ENCODE results near the gene PNKD.
"Not testable (repeated sequence)": the region's sequence is repeated elsewhere in the genome, so short reads cannot be mapped to it uniquely, and the experiment has no call there.

PNKD gene

DNA sequence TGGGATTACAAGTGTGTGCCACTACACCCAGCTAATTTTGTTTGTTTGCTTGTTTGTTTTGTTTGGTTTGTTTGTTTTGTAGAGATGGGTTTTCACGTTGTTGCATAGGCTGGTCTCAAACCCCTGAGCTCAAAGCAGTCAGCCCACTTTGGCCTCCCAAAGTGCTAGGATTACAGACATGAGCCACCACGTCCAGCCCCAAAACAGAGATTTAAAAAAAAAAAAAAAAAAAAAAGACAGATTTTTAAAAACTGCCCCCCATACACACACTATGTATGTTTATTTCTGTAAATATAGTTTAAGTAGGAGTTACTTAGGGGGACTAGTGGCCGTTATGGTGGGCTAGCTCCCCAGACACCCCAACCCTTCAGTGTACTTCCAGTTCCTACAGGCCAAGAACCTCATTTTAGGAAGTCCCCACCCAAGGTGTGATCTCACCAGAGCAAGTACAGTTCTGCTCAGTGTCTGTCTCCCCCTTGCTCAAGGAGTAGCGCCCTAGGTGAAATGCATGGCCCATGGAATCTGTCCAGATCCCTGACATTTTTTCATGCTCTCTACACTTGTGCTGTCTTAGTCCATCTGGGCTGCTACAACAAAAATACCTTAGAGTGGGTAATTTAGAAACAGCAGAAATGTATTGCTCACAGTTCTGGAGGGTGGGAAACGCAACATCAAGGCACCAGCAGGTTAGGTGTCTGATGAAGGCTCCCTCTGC, 23.6 kb downstream of the PNKD start:
- DNase-seq: no peak

DNA sequence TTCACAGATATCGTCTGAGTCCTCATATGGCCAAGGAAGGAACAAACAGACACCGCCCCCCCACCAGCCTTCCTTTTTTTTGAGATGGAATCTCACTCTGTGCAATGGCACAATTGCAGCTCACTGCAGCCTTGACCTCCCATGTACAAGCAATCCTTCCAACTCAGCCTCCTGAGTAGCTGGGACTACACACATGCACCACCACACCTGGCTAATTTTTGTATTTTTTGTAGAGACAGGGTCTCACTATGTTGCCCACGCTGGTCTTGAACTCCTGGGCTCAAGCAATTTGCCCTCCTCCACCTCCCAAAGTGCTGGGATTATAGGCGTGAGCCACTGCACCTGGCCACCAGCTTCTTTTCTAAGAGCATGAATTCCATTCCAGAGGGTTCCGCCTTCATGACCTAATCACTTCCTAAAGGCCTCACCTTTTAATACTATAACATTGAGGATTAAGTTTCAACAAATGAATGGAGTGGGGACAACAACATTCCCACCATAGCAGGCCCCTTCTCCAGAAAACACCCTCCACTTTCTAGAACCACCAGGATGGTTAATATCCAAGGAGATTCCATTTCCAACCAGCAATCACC, 24.2 kb downstream of the PNKD start:
- DNase-seq: no peak

DNA sequence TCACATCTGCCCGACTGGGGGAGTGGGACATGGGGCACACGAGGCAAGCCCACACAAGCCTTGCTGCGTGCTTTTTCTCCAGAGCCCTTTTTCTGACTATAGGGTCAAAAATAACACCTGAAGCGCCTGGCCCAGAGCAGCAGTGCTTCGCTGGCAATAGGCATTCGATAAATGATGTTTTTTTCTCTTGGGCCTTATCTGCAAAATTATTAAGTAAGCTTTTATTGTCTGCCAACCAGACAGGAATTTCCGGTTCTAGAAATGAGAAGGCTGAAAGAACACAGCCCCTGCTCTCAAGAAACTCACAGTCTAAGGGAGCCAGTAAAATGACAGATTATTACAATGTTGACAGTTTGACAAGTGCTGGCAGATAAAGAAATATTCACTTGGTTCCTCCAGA, 24.7 kb downstream of the PNKD start:
- DNase-seq: peak; percentile 29

DNA sequence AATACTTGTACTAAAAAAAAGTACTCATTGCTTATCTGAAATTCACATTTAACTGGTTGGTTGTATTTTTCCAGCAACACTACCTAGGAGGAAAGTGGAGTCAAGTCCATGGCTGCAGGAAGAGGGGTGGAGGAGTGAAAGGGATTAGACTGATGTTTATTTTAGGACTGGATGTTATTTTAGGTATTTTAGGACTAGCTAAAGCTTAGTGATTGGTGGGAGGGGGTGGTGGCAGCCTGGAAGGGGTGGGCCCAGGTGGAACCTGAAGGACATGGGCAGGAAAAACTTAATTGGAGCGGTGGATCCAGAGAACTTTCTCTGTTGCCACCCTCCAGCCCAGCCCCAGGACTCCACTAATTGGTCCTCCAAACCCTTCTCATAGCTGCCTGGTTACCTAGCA, 25.9 kb downstream of the PNKD start:
- DNase-seq: no peak

DNA sequence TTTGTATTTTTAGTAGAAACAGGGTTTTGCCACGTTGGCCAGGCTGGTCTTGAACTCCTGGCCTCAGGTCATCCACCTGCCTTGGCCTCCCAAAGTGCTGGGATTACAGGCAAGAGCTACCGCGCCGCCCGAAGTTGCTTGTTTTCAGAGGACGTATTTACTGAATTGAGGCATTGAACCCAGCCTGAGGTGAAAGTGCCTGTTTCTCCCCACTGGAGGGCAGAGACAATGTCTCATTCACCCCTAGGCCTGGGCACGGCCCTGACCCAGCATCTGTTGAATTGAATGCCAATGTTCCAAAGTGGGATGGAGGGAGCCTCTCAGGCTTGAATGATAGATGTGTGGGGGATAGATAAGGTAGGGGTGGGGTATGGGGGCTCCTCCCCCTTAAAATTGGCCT, 26.5 kb downstream of the PNKD start:
- DNase-seq: no peak

DNA sequence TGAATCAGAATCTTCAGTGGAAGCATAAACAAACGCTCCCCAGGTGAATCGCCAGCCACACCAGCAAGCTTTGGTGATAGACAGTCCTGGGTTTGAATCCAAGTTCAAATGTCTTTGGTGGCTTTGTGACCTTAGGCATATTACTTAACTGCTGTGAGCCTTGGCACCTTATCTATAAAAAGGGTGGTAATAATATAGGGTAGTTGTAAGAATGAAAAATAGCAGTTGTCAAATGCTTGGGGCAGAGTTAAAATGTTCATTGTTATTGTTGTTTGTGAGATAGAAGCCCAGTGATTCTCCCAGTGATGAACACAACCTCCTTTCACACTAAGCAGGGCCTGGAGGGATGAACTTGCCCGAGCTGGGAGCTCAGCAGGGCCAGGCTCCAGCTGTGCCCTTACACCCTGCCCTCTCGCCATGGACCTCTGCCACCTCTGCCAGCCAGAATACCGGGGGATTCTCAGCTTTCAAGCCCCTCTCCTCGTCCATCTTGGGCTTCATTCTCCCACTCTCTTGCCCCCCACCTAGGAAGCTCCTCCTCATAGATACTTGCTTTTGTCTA, 28.1 kb downstream of the PNKD start:
- no peak for DNase-seq

DNA sequence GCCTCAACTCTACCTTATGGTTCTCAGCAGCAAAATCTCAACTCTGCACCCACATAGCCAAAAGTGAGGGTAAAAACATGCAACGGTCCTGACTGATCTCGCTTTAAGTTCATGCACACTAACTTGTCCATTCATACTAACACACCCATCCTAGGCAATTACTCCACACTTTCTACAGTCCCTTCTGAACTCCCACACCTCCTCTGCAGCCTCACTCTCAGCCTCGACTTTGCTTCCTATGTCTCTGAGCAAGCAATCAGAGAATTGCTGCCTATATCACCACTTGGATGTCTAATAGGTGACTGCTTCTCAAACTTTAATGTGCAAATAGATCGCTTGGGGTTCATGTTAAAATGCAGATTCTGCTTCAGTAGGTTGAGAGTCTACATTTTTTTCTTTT, 29.8 kb downstream of the PNKD start:
- no peak for DNase-seq

DNA sequence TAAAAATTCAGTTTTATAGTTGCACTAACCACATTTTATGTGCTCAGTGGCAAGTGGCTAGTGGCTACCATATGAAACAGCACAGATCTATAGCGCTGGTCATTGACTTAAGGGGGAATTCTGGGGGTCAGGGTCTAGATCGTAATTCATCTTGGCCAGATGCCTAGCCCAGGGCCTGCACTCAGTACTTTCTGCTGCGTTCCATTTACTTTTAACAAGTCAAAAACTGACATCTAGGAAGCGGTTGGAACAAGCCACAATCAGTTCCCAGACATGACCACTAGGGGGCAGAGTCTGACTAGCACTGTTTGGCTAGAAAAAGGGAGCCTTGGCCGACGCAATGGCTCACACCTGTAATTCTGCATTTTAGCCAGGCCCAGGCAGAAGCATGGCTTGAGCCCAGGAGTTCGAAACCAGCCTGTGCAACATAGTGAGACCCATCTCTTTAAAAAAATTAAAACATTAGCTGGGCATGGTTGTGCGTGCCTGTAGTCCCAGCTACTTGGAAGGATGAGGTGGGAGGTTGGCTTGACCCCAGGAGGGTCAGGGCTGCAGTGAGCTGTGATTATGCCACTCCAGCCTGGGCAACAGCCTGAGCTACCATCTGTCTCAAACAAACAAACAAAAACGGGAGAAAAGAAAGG, 31.0 kb downstream of the PNKD start:
- peak; percentile 17 for DNase-seq

DNA sequence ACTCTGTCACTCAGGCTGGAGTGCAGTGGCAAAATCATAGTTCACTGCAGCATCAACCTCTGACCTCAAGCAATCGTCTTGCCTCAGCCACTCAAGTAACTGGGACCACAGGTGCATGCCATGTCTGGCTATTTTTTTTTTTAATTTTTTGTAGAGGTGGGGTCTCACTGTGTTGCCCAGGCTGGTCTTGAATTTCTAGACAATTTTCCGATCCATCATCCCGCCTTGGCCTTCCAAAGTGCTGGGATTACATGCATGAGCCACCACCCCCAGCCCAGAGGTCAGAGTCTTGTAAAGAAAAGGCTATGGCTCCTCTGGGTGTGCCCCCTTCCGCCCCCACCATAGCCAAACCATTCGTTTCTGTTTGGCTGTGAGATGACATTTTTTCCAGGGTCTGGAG, 35.1 kb downstream of the PNKD start:
- no peak for DNase-seq

DNA sequence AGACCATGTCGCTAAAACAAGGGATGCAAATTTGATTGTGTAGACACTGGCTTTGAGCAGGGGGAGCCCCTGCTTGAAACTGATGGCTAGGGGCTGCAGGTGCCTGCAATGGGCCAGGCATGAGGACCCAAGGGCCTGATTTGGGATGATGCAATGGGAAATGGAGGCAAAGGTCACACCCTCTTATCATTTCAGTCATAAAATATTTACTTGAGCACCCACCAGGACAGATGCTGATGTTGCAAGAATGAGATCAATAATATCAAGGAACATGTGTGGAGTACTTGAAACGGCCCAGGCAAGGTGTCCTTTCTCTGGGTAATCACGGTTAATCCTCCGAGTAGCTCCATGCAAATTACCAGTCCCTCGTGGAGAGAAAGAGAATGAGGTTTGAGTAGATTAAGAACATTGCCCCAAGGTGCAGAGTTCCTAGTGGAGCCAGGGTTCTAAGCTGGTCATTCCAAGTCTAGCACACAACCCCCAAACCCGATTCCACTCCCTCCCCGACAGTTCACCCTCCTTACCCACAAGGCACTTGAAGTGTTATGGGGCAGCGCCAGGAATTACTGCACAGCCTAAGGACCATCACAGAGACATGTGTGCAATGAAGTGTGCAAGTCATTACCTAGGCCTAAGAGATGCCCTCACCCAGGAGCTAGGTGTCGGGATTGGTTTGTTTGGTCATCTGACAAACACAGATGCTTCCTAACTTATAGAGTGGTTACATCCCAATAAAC, 36.0 kb downstream of the PNKD start:
- no peak for DNase-seq

DNA sequence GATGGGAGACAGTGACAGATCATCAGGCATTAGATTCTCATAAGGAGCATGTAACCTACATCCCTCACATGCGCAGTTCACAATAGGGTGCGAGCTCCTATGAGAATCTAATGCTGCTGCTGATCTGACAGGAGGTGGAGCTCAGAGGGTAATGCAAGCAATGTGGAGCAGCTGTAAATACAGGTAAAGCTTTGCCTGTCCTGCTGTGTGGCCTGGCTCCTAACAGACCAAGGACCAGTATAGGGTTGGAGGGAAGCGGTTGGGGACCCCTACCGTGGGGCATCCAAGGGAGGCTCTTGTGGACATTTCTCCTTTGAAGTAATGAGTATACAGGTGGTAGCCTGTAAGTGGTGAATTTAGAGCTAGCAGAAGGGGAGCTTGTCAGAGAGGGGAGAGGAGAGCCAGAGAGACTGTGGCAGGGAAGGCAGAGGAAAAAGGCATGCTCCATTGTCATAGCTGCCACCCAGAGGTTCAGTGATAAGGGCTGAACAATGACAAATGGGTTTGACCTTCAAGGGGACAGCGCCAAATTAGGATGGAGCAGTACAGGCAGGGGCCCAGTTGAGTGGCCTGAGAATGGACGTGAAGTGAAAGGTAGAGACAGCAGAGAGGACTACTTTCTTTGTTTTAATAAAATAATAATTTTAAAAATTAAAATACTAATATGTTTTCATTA, 37.2 kb downstream of the PNKD start:
- DNase-seq: no peak

DNA sequence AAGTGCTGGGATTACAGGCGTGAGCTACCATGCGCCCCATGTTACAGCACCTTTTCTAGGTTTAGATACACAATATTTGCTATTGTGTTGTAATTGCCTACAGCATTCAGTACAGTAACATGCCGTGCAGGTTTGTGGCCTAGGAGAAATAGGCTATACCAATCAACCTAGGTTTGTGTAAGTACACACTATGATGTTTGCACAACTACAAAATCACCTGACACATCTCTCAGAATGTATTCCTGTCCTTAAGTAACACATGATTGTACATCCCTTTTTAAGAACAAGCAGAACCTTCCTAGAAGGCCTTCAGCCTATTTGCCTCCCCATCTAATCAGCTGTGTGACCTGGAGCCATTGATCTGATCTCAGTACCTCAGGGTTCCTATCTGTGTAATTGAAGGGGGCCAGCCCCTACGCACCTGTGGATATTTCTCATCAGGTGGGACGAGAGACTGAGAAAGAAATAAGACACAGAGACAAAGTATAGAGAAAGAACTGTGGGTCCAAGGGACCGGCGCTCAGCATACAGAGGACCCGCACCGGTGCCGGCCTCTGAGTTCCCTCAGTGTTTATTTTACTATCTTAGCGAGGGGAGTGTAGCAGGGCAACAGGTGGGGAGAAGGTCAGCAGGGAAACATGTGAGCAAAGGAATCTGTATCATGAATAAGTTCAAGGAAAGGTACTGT, 40.7 kb downstream of the PNKD start:
- DNase-seq: no peak

DNA sequence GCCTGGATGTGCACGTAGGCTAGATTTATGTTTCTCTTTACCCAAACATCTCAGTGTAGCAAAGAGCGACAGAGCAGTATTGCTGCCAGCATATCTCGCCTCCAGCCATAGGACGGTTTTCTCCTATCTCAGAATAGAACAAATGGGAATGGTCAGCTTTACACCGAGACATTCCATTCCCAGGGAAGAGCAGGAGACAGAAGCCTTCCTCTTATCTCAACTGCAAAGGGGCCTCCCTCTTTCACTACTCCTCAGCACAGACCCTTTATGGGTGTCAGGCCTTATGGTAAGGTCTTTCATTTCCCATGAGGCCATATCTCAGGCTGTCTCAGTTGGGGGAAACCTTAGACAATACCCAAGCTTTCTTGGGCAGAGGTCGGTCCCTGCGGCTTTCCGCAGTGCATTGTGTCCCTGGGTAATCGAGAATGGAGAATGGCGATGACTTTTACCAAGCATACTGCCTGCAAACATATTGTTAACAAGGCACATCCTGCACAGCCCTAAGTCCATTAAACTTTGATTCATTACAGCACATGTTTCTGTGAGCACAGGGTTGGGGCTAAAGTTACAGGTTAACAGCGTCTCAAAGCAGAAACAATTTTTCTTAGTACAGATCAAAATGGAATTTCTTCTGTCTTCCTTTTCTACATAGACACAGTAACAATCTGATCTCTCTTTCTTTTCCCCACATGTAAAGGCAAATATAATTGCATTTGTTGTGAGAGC, 41.4 kb downstream of the PNKD start:
- not testable (repeated sequence) for DNase-seq

DNA sequence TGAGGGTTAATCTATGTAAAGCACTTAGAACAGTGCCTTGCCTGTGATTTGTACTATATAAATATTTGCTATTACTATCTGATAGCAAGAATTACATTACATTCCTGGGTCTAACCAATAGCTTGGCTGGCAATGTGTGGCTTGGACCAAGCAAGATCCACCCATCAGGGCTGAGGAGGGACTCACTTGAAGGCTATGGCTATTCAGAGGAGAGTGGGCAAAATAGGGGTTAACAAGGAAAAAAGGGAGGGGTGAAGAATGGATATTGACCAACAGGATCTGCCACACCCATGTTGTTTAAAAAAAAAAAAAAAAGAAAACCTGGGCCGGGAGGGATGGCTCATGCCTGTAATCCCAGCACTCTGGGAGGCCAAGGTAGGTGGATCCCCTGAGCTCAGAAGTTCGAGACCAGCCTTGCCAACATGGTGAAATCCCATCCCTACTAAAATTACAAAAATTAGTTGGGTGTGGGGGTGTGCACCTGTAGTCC, 42.0 kb downstream of the PNKD start:
- DNase-seq: no peak

DNA sequence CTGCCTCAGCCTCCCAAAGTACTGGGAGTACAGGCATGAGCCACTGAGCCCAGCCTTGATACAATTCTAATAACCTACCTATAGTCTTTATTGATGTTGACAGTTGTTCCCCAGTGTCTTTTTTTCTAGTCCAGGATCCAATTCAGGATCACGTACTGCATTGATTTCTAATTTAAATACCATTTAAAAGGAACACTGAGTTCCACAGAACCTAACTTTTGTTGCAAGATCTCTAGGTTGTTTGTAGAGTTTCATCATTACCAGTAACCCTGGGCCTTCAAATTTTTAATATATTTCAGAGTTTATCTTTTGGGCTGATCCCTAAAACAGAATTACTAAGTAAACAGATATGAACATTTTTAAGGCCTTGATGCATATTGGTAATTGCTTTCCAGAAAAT, 43.0 kb downstream of the PNKD start:
- no peak for DNase-seq

DNA sequence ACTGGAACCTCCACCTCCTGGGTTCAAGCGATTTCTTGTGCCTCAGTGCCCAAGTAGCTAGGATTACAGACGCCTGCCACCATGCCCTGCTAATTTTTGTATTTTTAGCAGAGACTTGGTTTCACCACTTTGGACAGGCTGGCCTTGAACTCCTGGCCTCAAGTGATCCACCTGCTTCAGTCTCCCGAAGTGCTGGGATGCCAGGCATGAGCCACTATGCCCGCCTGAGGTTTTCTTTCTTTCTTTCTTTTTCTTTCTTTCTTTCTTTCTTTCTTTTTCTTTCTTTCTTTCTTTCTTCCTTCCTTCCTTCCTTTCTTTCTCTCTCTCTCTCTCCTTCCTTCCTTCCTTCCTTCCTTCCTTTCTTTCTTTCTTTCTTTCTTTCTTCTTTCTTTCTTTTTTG, 44.4 kb downstream of the PNKD start:
- not testable (repeated sequence) for DNase-seq

DNA sequence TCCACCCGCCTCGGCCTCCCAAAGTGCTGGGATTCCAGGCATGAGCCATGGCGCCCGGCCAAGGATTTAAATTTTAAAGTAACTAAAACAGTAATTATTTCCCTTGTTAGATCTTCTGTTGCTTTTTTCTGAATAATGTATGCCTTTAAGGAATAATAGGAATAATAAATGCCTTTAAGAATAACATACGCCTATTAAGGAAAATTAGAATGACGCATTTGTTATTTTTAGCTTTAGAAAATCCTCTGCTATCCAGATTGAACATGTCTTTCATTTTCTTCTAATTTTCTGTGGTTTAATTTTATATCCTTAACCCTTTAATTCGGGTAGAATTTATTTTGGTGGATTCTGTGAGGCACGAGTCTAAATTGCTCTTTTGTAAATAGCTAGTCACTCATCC, 45.1 kb downstream of the PNKD start:
- no peak for DNase-seq

DNA sequence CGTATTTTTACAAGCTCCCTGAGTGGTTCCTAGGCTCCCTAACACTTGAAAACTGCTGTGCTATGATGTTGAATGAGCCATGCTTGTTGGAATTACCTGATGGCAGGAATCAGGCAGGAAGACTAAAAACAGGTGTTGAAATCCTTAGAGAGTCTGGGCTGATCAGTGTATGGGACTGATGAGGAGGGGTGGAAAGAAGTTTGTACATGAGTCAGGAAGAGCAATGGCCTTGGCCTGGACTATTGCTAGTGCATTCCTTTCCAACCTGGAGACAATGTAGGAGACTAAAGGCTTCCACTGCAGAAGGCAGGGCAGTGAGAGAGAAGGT, 46.9 kb downstream of the PNKD start:
- DNase-seq: no peak

DNA sequence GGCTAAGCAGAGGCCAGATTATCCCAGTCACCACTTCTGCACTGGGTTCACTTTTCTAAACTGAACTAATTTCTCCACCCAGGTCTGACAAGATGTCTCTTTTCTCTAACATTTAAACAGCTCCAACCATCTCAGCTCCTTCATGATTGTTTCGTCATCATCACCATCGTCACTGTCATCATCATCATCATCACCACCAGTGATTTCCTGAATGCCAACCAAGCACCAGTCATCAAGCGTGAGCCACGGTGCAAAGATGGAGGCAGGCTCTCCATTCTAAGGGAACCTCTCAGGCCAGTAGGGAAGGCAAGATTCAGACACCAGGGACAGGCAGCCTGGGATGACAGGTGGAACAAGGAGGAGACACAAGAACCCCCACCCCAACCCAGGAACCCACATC, 47.5 kb downstream of the PNKD start:
- DNase-seq: no peak

DNA sequence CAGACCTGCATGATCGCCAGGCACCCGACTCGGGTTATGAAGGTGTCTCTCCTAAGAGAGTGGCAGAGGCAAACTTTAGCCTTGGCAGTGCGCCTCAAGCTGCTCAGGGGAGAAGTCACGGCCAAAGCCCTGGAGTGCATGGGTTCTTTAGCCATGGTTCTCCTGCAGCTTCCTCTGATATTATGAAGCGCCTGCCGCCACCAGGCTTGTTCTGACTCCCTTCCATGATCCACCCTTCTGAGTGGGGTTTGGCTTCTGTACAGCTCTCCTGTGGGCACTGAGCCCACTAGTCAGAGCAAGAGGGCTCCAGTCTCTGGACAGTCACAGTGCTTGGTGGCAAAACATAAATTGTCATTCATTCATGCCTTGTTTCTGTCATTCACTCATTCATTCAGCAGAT, 47.9 kb downstream of the PNKD start:
- no peak for DNase-seq

DNA sequence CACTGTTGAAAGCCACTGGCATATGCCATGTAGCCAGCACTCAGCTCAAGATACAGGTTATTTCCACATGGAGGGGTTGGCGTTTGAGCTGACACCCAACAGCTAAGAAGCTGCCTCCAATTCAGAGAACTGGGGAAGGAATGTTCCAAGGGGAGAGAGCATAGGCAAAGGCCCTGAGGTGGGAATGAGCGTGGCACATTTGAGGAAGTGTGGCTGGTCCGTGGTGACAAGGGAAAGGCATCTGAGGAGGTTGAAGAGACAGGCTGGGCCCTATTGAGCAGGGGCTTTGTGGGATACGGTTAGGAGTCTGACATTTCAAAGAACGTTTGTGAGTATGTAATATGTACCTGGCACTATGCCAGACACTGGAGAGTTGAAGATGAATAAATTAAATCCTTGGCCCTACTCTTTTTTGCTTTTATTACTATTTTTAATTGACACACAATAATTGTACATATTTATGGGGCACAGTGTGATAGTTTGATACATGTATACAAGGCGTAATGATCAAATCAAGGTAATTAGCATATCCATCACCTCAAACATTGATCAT, 49.6 kb downstream of the PNKD start:
- no peak for DNase-seq
